MM.1S (cell line): ENCODE measurements around the gene NBAS.
"Not testable (repeated sequence)": the region's sequence is repeated elsewhere in the genome, so short reads cannot be mapped to it uniquely, and the experiment has no call there.

Experiments
- EZH2phosphoT487 ChIP-seq: fragments of 300-600 bp; sonication (generic); IDR thresholded peaks from 2 replicates; pipeline ENCODE4 v1.6.1; 2018; ENCODE audit warnings: antibody characterized with exemption, low read length
- TF ChIP-seq, protein P1 (sequence below): fragments of 300-600 bp; sonication (generic); IDR thresholded peaks from 2 replicates; pipeline ENCODE4 v1.5.1; 2016; ENCODE audit warnings: antibody characterized with exemption, low read length, mixed read lengths

DNA sequence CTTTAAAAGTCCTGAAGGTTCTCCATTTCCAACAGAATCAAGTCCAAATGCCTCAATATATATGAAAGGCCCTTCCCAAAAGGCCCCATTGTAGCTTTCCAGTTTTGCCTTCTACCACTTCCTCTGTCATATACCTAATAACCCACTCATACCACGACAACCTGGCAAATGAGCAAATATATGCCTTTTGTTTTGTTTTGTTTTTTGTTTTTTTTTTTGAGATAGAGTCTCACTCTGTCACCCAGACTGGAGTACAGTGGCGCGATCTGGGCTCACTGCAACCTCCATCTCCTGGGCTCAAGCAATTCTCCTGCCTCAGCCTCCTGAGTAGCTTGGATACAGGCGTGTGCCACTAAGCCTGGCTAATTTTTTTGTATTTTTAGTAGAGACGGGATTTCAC is 20.6 kb downstream of the NBAS start:
- TF ChIP-seq EZH2phosphoT487: not testable (repeated sequence)
- TF ChIP-seq, protein P1, sequence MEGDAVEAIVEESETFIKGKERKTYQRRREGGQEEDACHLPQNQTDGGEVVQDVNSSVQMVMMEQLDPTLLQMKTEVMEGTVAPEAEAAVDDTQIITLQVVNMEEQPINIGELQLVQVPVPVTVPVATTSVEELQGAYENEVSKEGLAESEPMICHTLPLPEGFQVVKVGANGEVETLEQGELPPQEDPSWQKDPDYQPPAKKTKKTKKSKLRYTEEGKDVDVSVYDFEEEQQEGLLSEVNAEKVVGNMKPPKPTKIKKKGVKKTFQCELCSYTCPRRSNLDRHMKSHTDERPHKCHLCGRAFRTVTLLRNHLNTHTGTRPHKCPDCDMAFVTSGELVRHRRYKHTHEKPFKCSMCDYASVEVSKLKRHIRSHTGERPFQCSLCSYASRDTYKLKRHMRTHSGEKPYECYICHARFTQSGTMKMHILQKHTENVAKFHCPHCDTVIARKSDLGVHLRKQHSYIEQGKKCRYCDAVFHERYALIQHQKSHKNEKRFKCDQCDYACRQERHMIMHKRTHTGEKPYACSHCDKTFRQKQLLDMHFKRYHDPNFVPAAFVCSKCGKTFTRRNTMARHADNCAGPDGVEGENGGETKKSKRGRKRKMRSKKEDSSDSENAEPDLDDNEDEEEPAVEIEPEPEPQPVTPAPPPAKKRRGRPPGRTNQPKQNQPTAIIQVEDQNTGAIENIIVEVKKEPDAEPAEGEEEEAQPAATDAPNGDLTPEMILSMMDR: not testable (repeated sequence)
